Measurements from ENCODE around the gene OLFML2B.

The OLFML2B gene

GRCh38 chr1:162023547-162024501, at the start of gene OLFML2B:
Gene OLFML2B (minus strand): TSS chr1:162023869. CDS start chr1:162023430, 439 bp downstream.
- peak; percentile 72 for DNase-seq (ENCODE audit: low spot score)
- in situ Hi-C loops (cut with MboI; ENCODE audit: low sequenced_read_pairs, unreplicated experiment) = loop anchor here (10.0 kb wide), 1 partner anchor 229 kb away; no protein-coding TSS in a partner anchor
- no peak for TF ChIP-seq CTCF (IDR thresholded peaks at IDR 0.05; ENCODE audit: borderline replicate concordance, control extremely low read depth, extremely low read depth, insufficient read depth, missing control alignments)

GRCh38 chr1:162072740-162073139, 49.1 kb upstream of the OLFML2B start:
- in situ Hi-C loops (cut with MboI; ENCODE audit: low sequenced_read_pairs, unreplicated experiment) = no loop called here
- DNase-seq (ENCODE audit: low spot score) = no peak
- TF ChIP-seq CTCF (IDR thresholded peaks at IDR 0.05; ENCODE audit: borderline replicate concordance, control extremely low read depth, extremely low read depth, insufficient read depth, missing control alignments) = no peak

GRCh38 chr1:162070825-162071224, 47.2 kb upstream of the OLFML2B start:
- TF ChIP-seq CTCF (IDR thresholded peaks at IDR 0.05; ENCODE audit: borderline replicate concordance, control extremely low read depth, extremely low read depth, insufficient read depth, missing control alignments) = no peak
- in situ Hi-C loops (cut with MboI; ENCODE audit: low sequenced_read_pairs, unreplicated experiment) = no loop called here
- DNase-seq (ENCODE audit: low spot score) = no peak

- in situ Hi-C loops (cut with MboI; ENCODE audit: low sequenced_read_pairs, unreplicated experiment) = no loop called here
- no peak for DNase-seq (ENCODE audit: low spot score)
- TF ChIP-seq CTCF (IDR thresholded peaks at IDR 0.05; ENCODE audit: borderline replicate concordance, control extremely low read depth, extremely low read depth, insufficient read depth, missing control alignments) = no peak
These were observed 46.6 kb upstream of the OLFML2B start for GRCh38 chr1:162070094-162070748.

- in situ Hi-C loops (cut with MboI; ENCODE audit: low sequenced_read_pairs, unreplicated experiment) = no loop called here
- peak; percentile 92 for DNase-seq (ENCODE audit: low spot score)
- TF ChIP-seq CTCF (IDR thresholded peaks at IDR 0.05; ENCODE audit: borderline replicate concordance, control extremely low read depth, extremely low read depth, insufficient read depth, missing control alignments) = no peak
These were observed 45.8 kb upstream of the OLFML2B start, which contains the start of gene NOS1AP for GRCh38 chr1:162069334-162070093. Gene NOS1AP (plus strand): TSS chr1:162069691. CDS start chr1:162070178, 487 bp downstream.

GRCh38 chr1:162068301-162068700, 44.6 kb upstream of the OLFML2B start:
- no peak for TF ChIP-seq CTCF (IDR thresholded peaks at IDR 0.05; ENCODE audit: borderline replicate concordance, control extremely low read depth, extremely low read depth, insufficient read depth, missing control alignments)
- no peak for DNase-seq (ENCODE audit: low spot score)
- in situ Hi-C loops (cut with MboI; ENCODE audit: low sequenced_read_pairs, unreplicated experiment) = no loop called here
